Measurements from ENCODE around the gene XPR1. TPM values are rescaled to one million over a fixed set of nuclear protein-coding genes. Genes with fewer than 3 reads are reported as not detected.

Gene XPR1
- total and polyA plus RNA-seq, 7 donors: 3.7 to 19.1 (median 11.2) TPM

DNA sequence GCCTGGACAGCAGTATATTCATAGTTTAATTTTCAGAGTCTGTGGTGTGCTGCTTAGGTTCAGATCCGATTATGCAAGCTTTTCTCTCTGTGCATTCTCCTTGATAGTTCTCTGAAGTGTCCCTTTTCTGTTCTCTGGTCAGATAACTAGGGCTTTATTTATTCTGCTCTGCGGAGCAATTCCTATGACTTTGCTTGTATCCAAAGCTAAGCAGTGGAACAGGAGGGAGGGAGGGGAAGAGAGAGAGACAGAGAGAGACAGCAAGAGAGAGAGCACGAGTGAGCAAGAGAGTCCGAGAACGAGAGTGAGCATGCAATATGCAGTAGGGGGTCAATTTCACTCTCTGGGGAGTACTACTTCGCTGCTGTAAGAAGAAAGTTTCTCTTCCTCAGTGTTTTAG lies 113.3 kb downstream of the XPR1 start:
- no peak for ATAC-seq
- H3K4me3 ChIP-seq: no peak overlapping the region
- 88 to 90% (median 89%) methylated on average over 6 of the region's 6 CpGs for WGBS, 3 donors

DNA sequence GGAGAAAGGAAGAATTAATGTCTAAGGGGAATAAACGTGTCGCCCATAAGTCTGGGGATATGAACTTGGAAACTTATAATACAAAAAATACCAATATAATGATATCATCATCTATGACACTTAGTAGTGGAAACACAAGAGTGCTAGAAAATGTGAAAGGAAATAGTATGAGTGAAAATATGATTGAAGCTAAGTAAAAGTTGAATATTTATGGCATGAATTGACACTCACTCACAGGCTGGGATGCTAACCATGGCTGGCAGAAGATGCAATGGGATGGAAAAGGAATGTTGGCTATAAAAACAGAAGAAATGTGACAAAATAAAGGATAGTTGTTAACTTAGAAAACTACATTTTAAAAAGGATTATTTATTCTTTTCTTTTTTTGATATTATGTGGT lies 120.1 kb downstream of the XPR1 start:
- TF ChIP-seq, protein P1, sequence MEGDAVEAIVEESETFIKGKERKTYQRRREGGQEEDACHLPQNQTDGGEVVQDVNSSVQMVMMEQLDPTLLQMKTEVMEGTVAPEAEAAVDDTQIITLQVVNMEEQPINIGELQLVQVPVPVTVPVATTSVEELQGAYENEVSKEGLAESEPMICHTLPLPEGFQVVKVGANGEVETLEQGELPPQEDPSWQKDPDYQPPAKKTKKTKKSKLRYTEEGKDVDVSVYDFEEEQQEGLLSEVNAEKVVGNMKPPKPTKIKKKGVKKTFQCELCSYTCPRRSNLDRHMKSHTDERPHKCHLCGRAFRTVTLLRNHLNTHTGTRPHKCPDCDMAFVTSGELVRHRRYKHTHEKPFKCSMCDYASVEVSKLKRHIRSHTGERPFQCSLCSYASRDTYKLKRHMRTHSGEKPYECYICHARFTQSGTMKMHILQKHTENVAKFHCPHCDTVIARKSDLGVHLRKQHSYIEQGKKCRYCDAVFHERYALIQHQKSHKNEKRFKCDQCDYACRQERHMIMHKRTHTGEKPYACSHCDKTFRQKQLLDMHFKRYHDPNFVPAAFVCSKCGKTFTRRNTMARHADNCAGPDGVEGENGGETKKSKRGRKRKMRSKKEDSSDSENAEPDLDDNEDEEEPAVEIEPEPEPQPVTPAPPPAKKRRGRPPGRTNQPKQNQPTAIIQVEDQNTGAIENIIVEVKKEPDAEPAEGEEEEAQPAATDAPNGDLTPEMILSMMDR (IDR thresholded peaks at IDR 0.05): no peak
- Histone ChIP-seq H3K4me3 (no peak overlapping the region), H3K27me3 (ENCODE audit: insufficient read depth in 3 of 3, low read length in 2 of 3) (no peaks in the 10 kb centered on the region), H3K27ac (no peak overlapping the region), H3K36me3 (ENCODE audit: insufficient read depth in 1 of 2, low read depth in 1 of 2) (no peaks in the 10 kb centered on the region), H3K9me3 (no peaks in the 10 kb centered on the region), H3K4me1 (no peaks in the 10 kb centered on the region)
- intact Hi-C loops (cut with DNase I): no loop called here
- no peak for DNase-seq
- ATAC-seq: no peak
- 80 to 87% (median 82%) methylated on average over 2 of the region's 2 CpGs for WGBS, 3 donors

More for the DNA sequence above, 113.3 kb downstream of the XPR1 start:
- no peak overlapping the region for H3K27ac ChIP-seq
- H3K27me3 ChIP-seq (ENCODE audit: insufficient read depth in 3 of 3, low read length in 2 of 3): no peaks in the 10 kb centered on the region
- TF ChIP-seq, protein P1 (IDR thresholded peaks at IDR 0.05): no peak
- H3K36me3 ChIP-seq (ENCODE audit: insufficient read depth in 1 of 2, low read depth in 1 of 2): no peaks in the 10 kb centered on the region
- no peak for DNase-seq
- no peaks in the 10 kb centered on the region for H3K4me1 ChIP-seq
- peaks cover 11% of the 10 kb centered on the region for H3K9me3 ChIP-seq
- intact Hi-C loops (cut with DNase I): no loop called here

GRCh38 chr1:180754453-180754852 lies 122.6 kb downstream of the XPR1 start:
- DNase-seq (no peak), ATAC-seq (no peak)
- H3K36me3 ChIP-seq (ENCODE audit: insufficient read depth in 1 of 2, low read depth in 1 of 2): no peaks in the 10 kb centered on the region
- TF ChIP-seq, protein P1 (IDR thresholded peaks at IDR 0.05): no peak
- H3K9me3 ChIP-seq: no peaks in the 10 kb centered on the region
- no peak overlapping the region for H3K4me3 ChIP-seq
- intact Hi-C loops (cut with DNase I): no loop called here
- H3K27ac ChIP-seq: no peak overlapping the region
- H3K27me3 ChIP-seq (ENCODE audit: insufficient read depth in 3 of 3, low read length in 2 of 3): no peaks in the 10 kb centered on the region
- H3K4me1 ChIP-seq: no peaks in the 10 kb centered on the region
- 96 to 98% (median 96%) methylated on average over 7 of the region's 7 CpGs for WGBS, 3 donors

- DNase-seq (no peak), ATAC-seq (no peak)
- no peaks in the 10 kb centered on the region for H3K27me3 ChIP-seq (ENCODE audit: insufficient read depth in 3 of 3, low read length in 2 of 3)
- H3K27ac ChIP-seq: no peak overlapping the region
- no peaks in the 10 kb centered on the region for H3K4me1 ChIP-seq
- 92 to 100% (median 100%) methylated on average over 1 of the region's 1 CpG for WGBS, 3 donors
- H3K9me3 ChIP-seq: no peaks in the 10 kb centered on the region
- TF ChIP-seq, protein P1 (IDR thresholded peaks at IDR 0.05): no peak
- intact Hi-C loops (cut with DNase I): no loop called here
- H3K4me3 ChIP-seq: no peak overlapping the region
- H3K36me3 ChIP-seq (ENCODE audit: insufficient read depth in 1 of 2, low read depth in 1 of 2): no peaks in the 10 kb centered on the region
Measured at GRCh38 chr1:180757657-180758056, 125.8 kb downstream of the XPR1 start.

GRCh38 chr1:180762796-180763195 lies 131.0 kb downstream of the XPR1 start:
- H3K36me3 ChIP-seq (ENCODE audit: insufficient read depth in 1 of 2, low read depth in 1 of 2): no peaks in the 10 kb centered on the region
- ATAC-seq: no peak
- no peaks in the 10 kb centered on the region for H3K9me3 ChIP-seq
- no peak overlapping the region for H3K4me3 ChIP-seq
- H3K4me1 ChIP-seq: no peaks in the 10 kb centered on the region
- H3K27ac ChIP-seq: no peak overlapping the region
- no peak for DNase-seq
- TF ChIP-seq, protein P1 (IDR thresholded peaks at IDR 0.05): no peak
- WGBS, 3 donors: 36 to 45% (median 37%) methylated on average over 5 of the region's 5 CpGs
- intact Hi-C loops (cut with DNase I): no loop called here
- no peaks in the 10 kb centered on the region for H3K27me3 ChIP-seq (ENCODE audit: insufficient read depth in 3 of 3, low read length in 2 of 3)

Measured in psoas muscle (tissue), 8 donors.